Measurements from ENCODE around the gene ALDOB. TPM values are rescaled to one million over a fixed set of nuclear protein-coding genes. Genes with fewer than 3 reads are reported as not detected.

ALDOB gene
- total and polyA plus RNA-seq, 2 experiments from 2014 or later = not detected

GRCh38 chr9:101381833-101382342 lies 53.7 kb downstream of the ALDOB start:
- H3K36me3 Mint-ChIP-seq (ENCODE audit: low read depth) = peaks cover 27% of the 10 kb centered on the region
- H3K9me2 ChIP-seq (ENCODE audit: insufficient read depth) = no peaks in the 10 kb centered on the region
- H3K4me1 ChIP-seq (ENCODE audit: insufficient read depth) = peaks cover 9% of the 10 kb centered on the region; the same call in 1 of the 2 replicates
- H3K9me3 Mint-ChIP-seq = peaks cover 33% of the 10 kb centered on the region
- H3K27ac Mint-ChIP-seq = no peak overlapping the region
- peaks cover 12% of the 10 kb centered on the region; the same call in 2 of the 3 replicates for H3K4me1 Mint-ChIP-seq
- H3K27me3 Mint-ChIP-seq (ENCODE audit: insufficient read depth, low read depth, poor library complexity) = peaks cover 5% of the 10 kb centered on the region
- H3K79me2 ChIP-seq (replicated peaks; ENCODE audit: insufficient read depth) = 0 out of 2 replicates have a peak, but pooled peaks cover 4% of the 10 kb centered on the region
- H4K20me1 ChIP-seq (replicated peaks; ENCODE audit: insufficient read depth) = no peaks in the 10 kb centered on the region
- no peak overlapping the region for H3K4me3 Mint-ChIP-seq
- H3K4me3 ChIP-seq = no peak overlapping the region
- no peak overlapping the region for H2AFZ ChIP-seq
- no peak overlapping the region for H3K4me2 ChIP-seq
- H3F3A ChIP-seq (replicated peaks; ENCODE audit: low read depth) = no peaks in the 10 kb centered on the region
- no peak for DNase-seq (ENCODE audit: low spot score)
- H3K27ac ChIP-seq (ENCODE audit: low read depth) = no peak overlapping the region
- TF ChIP-seq EZH2phosphoT487 (IDR thresholded peaks at IDR 0.05; ENCODE audit: unreplicated experiment) = no peak
- no peak for TF ChIP-seq CREB1 (CRISPR knock-in tag; IDR thresholded peaks at IDR 0.05; ENCODE audit: low read depth)
- TF ChIP-seq ZNF114 (CRISPR knock-in tag; IDR thresholded peaks at IDR 0.05) = no peak
- TF ChIP-seq, protein P1, sequence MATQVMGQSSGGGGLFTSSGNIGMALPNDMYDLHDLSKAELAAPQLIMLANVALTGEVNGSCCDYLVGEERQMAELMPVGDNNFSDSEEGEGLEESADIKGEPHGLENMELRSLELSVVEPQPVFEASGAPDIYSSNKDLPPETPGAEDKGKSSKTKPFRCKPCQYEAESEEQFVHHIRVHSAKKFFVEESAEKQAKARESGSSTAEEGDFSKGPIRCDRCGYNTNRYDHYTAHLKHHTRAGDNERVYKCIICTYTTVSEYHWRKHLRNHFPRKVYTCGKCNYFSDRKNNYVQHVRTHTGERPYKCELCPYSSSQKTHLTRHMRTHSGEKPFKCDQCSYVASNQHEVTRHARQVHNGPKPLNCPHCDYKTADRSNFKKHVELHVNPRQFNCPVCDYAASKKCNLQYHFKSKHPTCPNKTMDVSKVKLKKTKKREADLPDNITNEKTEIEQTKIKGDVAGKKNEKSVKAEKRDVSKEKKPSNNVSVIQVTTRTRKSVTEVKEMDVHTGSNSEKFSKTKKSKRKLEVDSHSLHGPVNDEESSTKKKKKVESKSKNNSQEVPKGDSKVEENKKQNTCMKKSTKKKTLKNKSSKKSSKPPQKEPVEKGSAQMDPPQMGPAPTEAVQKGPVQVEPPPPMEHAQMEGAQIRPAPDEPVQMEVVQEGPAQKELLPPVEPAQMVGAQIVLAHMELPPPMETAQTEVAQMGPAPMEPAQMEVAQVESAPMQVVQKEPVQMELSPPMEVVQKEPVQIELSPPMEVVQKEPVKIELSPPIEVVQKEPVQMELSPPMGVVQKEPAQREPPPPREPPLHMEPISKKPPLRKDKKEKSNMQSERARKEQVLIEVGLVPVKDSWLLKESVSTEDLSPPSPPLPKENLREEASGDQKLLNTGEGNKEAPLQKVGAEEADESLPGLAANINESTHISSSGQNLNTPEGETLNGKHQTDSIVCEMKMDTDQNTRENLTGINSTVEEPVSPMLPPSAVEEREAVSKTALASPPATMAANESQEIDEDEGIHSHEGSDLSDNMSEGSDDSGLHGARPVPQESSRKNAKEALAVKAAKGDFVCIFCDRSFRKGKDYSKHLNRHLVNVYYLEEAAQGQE (IDR thresholded peaks at IDR 0.05; ENCODE audit: unreplicated experiment) = no peak
- TF ChIP-seq, protein P2, sequence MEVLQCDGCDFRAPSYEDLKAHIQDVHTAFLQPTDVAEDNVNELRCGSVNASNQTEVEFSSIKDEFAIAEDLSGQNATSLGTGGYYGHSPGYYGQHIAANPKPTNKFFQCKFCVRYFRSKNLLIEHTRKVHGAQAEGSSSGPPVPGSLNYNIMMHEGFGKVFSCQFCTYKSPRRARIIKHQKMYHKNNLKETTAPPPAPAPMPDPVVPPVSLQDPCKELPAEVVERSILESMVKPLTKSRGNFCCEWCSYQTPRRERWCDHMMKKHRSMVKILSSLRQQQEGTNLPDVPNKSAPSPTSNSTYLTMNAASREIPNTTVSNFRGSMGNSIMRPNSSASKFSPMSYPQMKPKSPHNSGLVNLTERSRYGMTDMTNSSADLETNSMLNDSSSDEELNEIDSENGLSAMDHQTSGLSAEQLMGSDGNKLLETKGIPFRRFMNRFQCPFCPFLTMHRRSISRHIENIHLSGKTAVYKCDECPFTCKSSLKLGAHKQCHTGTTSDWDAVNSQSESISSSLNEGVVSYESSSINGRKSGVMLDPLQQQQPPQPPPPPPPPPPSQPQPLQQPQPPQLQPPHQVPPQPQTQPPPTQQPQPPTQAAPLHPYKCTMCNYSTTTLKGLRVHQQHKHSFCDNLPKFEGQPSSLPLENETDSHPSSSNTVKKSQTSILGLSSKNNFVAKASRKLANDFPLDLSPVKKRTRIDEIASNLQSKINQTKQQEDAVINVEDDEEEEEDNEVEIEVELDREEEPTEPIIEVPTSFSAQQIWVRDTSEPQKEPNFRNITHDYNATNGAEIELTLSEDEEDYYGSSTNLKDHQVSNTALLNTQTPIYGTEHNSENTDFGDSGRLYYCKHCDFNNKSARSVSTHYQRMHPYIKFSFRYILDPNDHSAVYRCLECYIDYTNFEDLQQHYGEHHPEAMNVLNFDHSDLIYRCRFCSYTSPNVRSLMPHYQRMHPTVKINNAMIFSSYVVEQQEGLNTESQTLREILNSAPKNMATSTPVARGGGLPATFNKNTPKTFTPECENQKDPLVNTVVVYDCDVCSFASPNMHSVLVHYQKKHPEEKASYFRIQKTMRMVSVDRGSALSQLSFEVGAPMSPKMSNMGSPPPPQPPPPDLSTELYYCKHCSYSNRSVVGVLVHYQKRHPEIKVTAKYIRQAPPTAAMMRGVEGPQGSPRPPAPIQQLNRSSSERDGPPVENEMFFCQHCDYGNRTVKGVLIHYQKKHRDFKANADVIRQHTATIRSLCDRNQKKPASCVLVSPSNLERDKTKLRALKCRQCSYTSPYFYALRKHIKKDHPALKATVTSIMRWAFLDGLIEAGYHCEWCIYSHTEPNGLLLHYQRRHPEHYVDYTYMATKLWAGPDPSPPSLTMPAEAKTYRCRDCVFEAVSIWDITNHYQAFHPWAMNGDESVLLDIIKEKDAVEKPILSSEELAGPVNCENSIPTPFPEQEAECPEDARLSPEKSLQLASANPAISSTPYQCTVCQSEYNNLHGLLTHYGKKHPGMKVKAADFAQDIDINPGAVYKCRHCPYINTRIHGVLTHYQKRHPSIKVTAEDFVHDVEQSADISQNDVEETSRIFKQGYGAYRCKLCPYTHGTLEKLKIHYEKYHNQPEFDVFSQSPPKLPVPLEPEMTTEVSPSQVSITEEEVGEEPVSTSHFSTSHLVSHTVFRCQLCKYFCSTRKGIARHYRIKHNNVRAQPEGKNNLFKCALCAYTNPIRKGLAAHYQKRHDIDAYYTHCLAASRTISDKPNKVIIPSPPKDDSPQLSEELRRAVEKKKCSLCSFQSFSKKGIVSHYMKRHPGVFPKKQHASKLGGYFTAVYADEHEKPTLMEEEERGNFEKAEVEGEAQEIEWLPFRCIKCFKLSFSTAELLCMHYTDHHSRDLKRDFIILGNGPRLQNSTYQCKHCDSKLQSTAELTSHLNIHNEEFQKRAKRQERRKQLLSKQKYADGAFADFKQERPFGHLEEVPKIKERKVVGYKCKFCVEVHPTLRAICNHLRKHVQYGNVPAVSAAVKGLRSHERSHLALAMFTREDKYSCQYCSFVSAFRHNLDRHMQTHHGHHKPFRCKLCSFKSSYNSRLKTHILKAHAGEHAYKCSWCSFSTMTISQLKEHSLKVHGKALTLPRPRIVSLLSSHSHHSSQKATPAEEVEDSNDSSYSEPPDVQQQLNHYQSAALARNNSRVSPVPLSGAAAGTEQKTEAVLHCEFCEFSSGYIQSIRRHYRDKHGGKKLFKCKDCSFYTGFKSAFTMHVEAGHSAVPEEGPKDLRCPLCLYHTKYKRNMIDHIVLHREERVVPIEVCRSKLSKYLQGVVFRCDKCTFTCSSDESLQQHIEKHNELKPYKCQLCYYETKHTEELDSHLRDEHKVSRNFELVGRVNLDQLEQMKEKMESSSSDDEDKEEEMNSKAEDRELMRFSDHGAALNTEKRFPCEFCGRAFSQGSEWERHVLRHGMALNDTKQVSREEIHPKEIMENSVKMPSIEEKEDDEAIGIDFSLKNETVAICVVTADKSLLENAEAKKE (CRISPR knock-in tag; IDR thresholded peaks at IDR 0.05) = no peak
- no peak for TF ChIP-seq NANOG (IDR thresholded peaks at IDR 0.05; ENCODE audit: borderline replicate concordance)
- TF ChIP-seq JUNB (IDR thresholded peaks at IDR 0.05; ENCODE audit: unreplicated experiment) = no peak
- TF ChIP-seq, protein P3, sequence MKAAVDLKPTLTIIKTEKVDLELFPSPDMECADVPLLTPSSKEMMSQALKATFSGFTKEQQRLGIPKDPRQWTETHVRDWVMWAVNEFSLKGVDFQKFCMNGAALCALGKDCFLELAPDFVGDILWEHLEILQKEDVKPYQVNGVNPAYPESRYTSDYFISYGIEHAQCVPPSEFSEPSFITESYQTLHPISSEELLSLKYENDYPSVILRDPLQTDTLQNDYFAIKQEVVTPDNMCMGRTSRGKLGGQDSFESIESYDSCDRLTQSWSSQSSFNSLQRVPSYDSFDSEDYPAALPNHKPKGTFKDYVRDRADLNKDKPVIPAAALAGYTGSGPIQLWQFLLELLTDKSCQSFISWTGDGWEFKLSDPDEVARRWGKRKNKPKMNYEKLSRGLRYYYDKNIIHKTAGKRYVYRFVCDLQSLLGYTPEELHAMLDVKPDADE (IDR thresholded peaks at IDR 0.05) = no peak
- TF ChIP-seq, protein P4, sequence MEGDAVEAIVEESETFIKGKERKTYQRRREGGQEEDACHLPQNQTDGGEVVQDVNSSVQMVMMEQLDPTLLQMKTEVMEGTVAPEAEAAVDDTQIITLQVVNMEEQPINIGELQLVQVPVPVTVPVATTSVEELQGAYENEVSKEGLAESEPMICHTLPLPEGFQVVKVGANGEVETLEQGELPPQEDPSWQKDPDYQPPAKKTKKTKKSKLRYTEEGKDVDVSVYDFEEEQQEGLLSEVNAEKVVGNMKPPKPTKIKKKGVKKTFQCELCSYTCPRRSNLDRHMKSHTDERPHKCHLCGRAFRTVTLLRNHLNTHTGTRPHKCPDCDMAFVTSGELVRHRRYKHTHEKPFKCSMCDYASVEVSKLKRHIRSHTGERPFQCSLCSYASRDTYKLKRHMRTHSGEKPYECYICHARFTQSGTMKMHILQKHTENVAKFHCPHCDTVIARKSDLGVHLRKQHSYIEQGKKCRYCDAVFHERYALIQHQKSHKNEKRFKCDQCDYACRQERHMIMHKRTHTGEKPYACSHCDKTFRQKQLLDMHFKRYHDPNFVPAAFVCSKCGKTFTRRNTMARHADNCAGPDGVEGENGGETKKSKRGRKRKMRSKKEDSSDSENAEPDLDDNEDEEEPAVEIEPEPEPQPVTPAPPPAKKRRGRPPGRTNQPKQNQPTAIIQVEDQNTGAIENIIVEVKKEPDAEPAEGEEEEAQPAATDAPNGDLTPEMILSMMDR (conservative IDR thresholded peaks at IDR 0.05; ENCODE audit: low read depth in 2 of 2) = no peak
- H3K27me3 ChIP-seq (ENCODE audit: insufficient read depth) = no peaks in the 10 kb centered on the region
- no peak for ATAC-seq
- H3K36me3 ChIP-seq (ENCODE audit: insufficient read depth) = peaks cover 11% of the 10 kb centered on the region; the same call in 1 of the 2 replicates
